HG03521 (cell line): ENCODE results near the gene RASSF7.
"Not testable (repeated sequence)": the region's sequence is repeated elsewhere in the genome, so short reads cannot be mapped to it uniquely, and the experiment has no call there.

Experiments used
- ATAC-seq: cut with Tn5 transposase; IDR thresholded peaks from one replicate; pipeline ENCODE4 v1.9.1; 2021; ENCODE audit warnings: mild to moderate bottlenecking, moderate library complexity; ENCODE audit not compliant: unreplicated experiment

Gene RASSF7

GRCh38 chr11:565921-566509 lies 5.2 kb downstream of the RASSF7 start:
- ATAC-seq, result no peak

GRCh38 chr11:567011-567628 lies 6.3 kb downstream of the RASSF7 start:
- no peak for ATAC-seq

DNA sequence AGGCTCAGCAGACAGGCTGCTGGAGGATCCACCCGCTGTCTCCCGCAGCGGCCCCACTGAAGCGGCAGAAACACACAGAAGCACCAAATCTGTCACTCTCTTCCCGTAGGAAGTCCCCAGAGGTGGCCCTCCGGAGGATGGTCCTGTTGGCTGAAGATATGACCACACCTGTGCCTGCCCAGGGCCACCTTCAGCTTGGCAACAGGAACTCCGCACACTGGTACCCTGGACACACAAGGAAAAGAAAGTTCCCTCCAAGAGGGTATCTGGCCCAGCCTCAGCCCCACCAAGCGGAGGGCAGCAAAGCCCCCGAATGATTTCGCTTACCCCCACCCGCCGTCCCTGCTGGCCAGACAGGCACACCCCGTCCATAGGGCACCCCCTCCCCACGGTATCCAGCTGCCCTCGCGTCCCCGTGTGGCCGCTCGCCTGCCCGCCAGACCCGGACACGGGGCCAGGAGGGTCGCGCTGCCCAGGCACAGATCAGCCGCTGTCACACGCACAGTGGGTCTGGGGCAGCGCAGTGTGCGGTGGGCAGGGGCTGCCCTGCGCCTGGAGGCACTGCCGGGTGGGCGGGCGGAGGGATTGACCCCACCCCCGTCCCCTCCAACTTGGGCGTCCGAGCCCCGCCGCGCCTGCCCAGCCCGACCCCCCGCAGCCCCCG lies 7.0 kb downstream of the RASSF7 start:
- no peak for ATAC-seq

GRCh38 chr11:568306-569157 lies 7.8 kb downstream of the RASSF7 start:
- peak; percentile 83 for ATAC-seq

DNA sequence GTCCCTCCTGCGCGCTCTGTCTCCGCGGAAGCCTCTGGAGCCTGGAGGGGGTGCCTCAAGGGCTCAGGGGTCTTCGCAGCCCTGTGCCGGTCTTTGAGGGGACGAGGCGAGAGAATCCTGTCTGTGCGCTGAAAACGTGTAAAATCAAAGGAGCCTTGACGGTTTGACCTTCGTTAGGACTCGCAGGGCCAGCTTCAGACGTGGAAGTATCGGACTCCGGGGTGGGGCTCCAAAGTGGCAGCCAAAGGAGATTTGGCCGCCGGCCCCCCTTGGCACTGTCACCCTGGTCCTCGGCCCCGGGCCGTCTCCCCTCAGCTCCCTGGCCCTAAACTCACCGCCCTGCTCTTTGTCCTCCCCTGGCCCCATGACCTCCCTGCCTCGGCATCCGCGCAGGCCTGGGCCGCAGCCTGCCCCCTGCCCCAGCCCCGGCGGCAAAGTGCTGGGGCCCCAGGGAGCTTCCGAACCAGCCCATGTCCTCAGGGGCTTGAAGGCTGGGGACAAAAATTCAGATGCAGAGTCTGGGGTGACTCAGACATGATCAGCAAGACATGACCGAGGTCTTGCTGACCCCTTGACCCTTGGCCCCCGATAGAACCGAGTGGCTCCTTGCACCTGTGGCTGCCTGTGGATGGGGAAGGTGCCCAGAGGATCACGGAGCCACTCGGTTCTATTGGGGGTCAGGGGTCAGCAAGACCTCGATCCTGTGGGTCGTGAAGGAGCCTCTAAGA lies 8.6 kb downstream of the RASSF7 start:
- no peak for ATAC-seq

- ATAC-seq, result no peak
Measured at GRCh38 chr11:571802-572185, 11.0 kb downstream of the RASSF7 start.

- ATAC-seq, result no peak
Measured at GRCh38 chr11:573146-573759, 12.5 kb downstream of the RASSF7 start.

DNA sequence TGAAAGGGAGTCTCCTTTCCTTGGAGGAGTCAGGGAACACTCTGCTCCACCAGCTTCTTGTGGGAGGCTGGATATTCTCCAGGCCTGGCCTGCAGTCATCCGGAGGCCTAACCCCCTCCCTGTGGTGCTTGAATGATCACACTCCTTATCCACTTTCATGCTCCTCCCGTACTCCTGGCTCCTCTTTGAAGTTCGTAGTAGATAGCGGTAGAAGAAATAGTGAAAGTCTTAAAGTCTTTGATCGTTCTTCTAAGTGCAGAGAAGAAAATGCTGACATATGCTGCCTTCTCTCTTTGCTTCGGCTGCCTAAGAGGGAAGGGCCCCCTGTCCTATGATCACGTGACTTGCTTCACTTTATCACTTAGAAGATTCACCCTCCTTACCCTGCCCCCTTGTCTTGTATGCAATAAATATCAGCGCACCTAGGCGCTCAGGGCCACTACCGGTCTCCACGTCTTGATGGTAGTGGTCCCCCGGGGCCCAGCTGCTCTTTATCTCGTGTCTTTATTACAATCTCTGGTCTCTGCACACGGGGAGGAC lies 13.3 kb downstream of the RASSF7 start:
- ATAC-seq, result not testable (repeated sequence)

DNA sequence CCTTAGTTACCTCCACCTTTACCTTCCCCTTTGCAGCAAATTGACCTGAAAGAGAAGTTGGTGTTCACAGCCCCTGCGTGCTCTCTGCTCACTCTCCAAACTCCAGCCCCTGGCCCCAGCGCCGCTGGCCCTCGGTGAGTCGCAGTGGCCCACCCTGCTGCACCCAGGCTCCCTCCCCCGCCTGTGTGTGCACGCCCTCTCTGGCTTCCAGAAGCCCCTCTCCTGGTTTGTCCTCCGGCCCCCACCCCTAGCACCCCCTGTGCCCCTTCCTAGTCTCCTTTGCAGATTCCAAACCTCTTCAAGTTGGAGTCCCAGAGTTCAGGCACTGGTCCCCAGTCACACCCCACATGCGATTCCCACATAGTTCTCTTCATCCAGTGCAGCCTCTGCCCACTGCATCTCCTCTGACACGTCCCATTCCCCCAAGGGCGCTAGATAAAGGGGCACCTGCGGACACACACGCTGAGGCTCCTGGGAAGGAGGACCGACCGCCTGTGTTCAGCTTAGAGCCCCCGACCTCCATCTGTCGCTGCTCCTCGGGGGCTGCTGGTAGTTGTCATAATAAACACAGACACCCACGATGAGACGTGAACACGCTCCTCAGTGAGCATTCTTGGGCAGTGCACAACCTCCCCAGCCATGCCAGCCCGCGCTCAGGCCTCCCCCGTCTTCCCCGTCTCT lies 14.0 kb downstream of the RASSF7 start:
- ATAC-seq, result no peak

- ATAC-seq, result peak; percentile 35
Measured at GRCh38 chr11:575313-575995, 14.7 kb downstream of the RASSF7 start.

DNA sequence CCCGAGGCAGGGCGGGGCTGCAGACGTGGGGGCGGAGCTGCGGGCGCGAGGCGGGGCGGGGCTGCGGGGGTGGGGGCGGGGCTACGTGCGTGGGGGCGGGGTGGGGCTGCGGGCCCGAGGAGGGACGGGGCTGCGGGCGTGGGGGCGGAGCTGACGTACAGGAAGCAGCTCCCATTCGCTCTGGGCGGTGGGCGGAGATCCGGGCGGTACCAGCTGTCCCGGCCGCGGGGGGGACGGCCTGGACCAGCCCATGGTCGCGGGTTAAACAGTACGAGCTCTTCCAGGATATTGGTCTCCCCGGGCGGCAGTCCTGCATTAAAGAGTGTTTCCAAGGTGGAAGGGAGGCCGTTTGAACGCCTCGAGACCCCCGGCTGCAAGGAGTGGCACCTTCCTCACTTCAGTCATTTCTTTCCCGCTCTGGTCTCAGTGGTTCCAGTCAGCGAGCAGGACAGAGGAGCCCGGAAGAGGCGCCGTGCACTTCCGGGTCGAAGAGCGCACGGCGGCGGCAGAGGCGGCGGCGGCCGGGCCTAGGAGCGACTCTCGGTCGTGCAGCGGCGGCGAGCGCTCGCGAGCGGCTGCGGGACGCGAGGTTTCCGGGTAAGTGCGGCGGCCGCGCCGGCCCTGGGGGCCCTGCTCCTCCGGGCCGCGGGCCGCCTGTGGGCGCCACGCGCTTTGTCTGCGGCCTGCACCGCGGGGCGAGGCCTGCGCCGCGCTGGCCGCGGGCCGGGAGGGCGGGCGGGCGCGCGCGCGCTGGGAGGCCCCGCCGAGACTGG lies 15.4 kb downstream of the RASSF7 start, which contains the start of gene PHRF1:
TSS of gene PHRF1 (plus strand) at position 475 of the 773 bp plus-strand sequence. CDS start 5,043 bp downstream, outside the sequence.
- ATAC-seq, result peak; percentile 83

DNA sequence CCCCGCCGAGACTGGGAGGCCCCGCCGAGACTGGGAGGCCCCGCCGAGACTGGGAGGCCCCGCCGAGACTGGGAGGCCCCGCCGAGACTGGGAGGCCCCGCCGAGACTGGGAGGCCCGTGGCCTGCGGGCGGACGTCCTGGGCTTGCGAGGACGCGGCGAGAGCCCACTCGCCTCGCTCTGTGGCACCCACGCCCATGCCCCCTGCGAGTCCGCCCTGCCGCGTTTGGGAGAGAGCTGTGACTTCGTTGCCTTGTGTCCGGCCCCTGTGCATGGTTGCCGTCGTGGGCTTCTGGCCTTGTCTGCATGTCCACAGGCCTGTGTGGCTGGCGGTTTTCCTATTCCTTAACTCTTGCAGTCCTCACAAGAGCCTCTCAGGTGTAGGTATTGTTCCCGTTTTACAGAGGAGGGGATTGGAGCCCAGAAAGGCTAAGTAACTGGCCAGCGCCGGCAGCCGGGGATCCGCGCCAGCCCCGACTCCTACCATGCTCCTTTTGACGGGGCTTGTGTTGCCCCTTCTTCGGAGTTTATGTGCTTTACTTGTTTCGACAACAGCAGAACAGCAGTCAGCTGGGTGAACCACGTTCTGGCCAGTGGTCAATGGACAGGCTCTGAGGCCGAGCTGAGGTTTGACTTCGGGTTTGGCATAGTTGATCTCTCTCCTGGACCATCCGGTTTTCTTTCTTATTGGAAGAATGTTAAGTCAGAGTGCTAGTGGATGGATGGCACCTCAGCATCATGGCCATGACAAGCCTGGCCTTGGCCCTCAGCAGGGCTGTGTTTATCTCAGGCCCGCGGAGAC lies 16.2 kb downstream of the RASSF7 start:
- ATAC-seq, result no peak

GRCh38 chr11:577611-577894 lies 16.8 kb downstream of the RASSF7 start:
- ATAC-seq, result no peak

GRCh38 chr11:578276-579035 lies 17.7 kb downstream of the RASSF7 start:
- no peak for ATAC-seq

DNA sequence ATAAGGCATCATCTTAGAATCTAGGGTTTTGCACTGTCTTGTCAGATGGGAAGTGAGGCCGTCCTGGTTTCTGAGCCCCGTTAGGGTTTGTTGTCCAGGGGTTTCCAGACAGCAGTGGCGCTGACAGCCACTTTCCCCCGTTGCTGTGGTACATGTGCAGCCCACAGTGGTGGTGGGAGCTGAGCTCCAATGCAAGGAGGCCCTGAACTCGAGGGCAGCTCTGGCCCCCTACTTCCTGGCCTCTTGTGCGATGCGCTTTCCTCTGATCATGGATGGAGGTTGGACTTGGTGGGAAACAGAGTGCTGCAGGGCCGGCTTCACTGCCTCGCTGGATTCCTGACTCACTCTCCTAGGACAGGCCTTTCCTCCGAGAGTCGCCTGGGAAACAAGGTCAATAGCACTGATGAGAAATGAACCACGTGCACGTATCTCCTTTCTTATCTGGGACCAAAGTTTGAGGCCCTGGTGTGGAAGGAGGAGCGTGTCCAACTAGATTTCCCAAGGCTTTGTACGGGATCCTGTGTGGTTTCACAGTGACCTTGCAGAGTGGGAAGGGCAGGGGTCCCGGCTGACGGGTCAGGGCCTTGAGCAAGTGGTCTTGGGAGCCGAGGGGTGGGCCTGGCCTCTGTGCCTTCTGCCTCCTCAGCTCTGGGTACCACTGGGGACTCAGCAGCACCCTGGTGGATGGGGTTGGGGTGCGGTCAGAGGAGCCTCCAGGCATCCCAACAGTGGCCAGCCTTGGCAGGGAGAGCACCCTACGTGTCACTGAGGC lies 19.2 kb downstream of the RASSF7 start:
- no peak for ATAC-seq

DNA sequence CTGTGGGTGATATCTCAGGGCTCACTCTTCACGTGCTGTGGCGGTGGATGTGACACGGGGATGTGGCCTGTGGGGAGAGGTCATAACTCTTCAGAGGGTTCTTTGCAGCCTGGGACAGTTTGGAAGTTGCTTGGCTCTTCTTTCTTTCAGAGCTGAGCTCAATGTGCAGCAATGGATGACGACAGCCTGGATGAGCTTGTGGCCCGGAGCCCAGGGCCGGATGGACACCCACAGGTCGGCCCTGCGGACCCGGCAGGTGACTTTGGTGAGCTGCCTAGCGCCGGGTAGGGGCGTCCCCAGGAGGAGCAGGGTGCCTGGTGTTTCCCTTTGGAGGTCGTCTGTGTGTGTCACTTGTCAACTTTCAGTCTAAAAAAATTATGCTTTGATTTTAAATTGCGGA lies 20.6 kb downstream of the RASSF7 start:
- no peak for ATAC-seq
